ENCODE results near the gene RNF19B.

RNF19B gene

DNA sequence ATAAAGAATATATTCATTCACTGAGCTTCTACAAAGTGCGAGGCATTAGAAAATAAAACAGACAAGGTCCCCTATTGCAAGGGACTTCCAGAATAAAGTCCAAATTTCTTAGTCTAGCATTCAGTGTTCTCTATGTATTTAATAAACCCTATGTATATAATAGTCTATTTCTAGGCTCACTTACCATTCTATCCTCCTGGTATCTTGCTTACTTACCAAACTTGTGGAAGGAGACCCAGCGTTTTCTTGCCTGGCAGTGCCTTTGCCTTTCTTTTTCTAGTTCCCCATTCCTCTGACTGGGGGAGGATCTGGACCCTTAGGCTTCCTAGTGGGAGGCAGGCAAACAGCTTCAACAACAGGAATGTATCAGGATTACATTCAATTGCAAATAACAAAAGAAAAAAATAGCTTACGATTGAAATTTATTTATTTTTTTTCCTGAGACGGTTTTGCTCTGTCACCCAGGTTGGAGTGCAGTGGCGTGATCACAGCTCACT, 690 bp upstream of the RNF19B start:
- DNase-seq = no peak

DNA sequence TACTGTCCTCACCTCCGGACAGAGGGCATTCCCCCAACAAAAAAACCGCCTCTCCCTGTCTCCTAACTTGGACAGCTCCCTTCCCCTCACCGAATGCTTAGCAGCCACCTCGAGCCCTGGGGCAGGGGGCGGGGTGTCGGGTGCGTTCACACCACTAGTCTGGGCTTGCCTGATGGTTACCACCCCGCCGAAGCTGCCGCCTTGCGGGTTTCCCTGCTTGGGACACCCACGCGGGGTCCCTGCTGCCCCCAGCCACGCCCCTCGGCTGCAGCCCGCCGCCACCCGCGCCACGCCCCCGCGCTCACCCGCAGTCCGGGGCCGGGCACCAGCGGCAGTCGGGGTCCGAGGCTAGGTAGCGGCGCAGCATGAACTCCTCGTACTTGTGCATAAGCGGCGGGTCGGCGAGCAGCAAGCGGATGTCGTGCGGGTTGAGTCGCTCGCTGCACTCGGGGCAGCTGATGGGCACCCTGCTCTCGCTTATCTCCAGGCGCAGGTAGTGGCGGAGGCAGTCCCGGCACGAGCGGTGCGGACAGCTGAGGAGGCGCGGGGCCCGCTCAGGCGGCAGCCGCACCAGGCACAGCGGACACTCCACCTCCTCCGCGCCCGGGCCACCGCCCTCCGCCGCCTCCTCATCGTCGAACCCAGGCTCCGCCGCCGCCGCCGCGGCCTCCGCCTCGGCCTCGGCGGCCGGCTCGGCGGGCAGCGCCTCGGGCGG, 706 bp downstream of the RNF19B start:
- DNase-seq = peak; percentile 41 to 46

DNA sequence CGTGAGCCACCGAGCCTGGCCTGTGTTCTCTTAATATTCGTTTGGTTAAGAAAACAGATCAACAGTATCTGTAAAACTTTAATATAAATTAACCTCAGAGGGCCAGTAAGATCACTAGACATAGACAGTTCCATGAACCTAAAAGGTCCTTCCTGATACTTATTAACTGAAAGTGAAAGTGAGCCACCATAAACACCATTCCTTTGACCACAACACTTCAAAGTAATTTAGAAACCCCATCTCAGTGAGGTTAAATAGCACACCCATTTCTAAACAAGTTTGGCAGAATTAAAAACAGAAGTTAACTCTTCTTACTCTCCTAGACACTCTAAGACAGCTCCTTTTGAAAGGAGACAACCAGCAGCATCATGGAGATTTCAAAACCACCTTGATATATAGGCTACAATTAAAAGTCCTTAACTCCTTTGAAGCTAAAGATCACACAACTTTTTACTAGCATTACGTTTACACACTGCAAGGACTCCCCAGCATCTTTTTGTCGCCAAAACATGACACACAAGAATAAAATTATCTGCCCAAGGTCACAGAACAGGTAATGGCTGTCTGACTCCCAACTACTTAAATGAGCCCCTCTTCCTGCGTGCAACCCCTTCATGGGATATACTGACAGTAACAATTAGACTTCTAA, 2.2 kb downstream of the RNF19B start:
- no peak for DNase-seq

DNA sequence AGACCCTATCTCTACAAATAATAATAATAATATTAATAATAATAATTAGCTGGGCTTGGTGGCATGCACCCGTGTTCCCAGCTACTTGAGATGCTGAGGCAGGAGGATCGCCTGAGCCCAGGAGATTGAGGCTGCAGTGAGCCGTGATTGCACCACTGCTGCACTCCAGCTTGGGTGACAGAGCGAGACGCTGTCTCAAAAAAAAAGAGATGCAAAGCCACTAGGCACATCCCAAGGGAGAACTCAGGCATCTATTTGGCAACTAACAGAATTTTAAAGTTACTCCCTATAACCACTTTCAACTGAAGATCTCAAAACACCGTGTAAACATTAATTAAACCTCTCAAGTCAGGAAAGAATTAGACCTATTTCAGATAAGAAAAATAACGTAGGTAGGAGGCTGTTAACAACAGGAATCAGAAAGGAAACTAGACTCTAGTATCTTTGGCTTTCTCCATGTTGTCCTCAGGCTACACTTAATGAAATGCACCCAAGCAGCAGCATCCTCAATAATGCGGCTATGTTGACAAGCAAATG, 3.7 kb downstream of the RNF19B start:
- no peak for DNase-seq

DNA sequence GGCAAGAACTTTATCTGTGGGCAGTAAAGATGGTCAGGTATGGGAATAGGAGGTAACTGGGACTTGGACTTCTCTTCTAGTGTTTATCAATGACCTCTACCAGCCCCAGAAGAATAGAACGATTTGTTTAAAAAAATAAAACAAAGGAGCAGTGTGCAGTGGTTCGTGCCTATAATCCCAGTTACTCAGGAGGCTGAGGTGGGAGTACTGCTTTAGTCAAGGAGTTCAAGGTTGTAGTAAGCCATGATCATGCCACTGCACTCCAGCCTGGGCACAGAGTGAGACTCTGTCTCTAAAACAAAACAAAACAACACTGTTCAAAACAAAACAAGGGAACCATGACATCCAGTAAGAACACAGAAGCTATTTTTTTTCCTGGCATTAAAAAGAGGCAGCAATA, 4.3 kb downstream of the RNF19B start:
- DNase-seq = no peak

DNA sequence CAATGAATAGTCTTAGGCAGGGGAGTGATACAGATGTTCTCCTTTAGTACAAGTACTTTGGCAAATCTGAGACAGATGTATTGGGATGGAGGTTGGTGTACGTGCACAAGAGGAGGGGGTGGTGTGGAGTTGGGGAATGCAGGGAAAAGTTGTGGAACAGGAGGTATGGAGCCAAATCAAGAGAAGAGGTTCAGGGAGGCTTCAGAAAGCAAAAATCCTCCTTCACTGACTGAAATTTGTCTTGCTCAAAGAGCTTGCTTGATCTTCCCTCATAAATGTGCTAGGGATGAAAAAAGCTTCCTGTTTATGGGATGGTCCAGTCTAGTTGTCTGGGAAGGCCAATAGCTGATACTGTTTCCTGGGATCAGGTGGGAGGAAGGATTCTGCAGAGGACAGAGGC, 5.8 kb downstream of the RNF19B start:
- DNase-seq = no peak

DNA sequence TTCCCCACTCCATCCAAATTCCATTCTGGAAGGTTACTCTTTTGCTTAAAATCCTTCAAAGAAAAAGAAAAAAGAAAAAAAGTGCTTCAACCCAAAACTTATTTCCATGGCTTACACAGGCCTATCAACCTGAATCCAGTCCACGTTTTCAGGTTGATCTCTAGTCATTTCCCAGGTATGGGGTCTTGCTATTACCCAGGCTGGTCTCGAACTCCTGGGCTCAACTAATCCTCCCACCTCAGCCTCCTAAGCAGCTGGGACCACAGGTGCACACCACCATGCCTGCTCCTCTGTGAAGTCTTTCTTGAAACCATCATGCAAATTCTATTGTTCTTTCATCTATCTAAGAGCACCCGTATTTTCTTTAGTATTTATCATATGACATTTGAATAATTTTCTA, 7.6 kb downstream of the RNF19B start:
- DNase-seq = no peak

DNA sequence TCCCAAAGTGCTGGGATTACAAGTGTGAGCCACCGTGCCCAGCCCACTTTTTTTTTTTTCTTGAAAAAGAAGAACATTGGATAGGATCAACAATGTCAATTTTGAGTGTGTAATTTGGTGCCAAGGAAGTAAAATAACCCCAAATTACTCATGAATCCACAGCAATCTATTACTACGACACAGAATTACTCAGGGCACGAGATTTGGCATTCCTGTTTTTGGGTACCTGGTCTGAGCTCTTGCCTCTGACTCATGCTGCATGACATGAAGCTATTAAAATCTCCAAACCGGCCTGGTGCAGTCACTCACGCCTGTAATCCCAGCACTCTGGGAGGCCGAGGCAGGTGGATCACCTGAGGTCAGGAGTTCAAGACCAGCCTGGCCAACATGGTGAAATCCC, 10.4 kb downstream of the RNF19B start:
- DNase-seq = no peak

DNA sequence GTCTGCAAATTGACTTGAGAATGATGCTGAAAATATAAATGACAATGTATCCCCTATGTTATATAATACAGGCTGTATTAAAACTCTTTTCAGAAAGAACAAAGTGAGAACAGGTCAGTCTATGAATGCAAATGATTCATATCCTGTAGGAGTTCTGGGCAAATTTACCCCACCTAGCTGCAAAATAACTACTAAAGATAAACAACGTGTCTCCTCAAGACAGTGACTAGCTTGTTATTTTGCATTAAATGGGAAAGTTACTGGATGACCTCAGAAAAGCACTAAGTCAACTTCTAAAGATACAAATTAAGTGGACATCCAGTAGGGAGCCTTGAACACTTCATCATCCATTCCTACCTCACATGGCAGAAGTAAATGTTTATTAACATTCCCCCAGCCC, 11.1 kb downstream of the RNF19B start:
- DNase-seq = no peak

DNA sequence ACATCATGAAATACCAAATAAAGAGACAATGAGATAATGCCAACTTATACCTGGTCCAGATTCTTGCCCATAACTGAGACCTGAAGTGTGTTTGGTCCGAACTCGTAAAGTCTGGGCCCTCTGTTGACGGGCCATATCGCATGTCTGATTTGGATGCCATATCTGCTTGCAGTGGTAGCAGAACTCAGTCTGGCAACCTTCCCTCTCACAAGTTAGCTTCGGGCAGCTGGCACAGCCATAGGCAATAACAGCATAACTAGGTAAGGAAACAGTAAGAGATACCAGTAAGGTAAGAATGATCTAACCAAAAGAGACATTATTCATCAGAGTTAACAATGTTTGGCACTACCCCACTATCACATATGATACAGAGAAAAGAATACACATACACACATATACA, 15.1 kb downstream of the RNF19B start:
- no peak for DNase-seq

DNA sequence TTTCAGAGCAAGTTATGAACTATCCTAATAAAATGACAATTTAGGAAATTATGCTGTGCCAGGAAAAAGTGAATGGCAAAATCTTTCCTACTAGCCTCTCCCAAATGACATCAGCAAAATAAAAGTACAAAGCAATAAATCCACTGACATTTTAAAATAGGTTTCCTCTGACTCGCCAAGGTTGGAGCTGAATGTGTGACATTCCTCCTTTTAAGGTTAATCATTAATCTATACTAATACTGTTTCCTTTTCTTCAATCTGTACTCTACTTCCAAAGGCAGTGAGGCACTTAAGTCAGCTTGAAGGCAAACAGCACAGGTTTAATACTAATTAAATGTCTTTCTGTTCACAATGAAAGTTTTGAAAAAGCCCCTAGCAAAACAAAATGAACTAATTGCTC, 15.7 kb downstream of the RNF19B start:
- DNase-seq = no peak

DNA sequence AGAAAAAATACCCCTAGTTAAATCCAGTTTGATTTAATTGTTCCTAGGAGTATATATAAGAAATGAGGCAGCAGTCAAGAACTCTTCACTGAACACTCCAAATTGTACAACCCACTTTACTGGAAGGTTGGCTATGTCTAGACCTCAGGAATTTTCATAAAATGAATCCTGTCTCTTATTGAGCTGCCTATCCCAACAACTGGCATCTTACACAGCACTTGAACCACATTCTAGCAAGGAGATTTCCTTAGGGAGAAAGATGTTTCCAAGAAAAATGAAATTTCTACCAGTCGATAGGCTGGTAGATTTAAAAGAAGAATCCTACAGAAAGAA, 16.3 kb downstream of the RNF19B start:
- DNase-seq = no peak

DNA sequence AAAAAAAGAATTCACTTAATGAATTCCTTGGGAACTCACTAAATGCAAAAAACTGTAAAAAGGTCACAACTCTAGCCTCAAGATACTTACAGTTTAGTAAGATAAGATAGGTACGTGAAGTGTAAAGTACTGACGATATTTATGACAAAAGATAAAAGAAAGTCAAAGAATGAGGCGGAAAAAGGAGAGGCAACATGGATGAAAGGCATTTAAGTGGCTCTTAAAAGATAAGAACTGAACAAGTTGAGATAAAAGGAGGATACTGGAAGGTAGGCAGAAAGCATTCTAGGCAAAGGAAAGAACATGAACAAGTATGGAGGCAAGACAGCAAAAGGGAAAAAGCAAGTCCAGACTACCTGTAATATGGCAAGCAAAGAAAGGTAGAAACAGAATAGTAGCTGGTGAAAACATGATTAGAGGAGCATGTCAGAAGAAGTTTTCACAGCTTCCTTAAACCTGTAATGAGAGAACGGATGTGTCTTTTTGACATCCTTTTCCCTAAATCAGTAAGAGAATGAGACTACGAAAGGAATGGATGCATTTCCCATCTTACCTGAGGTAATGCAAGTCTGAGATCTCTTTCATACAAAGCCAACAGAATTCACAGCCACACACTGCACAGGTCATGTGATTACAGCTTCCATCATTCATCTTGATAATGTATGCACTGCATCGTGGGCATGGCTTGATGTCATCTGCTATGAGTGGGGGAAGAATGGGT, 16.8 kb downstream of the RNF19B start:
- DNase-seq = no peak

DNA sequence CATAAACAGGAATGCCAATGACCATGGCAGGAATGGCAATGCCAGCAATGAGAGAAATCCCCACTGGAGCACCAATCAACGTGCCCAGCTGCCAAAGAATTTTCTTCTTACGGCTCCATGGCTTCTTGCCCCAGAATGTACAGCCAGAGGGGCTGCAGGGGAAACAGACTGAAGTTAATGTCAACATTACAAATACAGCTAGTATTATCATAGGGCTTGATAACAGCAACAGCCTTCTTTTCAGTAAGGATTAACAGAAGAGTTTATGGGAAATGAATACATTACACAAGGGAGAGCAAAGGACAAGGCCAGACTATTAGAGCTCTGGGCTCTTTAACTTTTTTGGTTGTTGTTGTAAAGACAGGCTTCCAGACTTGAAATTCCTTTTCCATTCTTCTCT, 18.2 kb downstream of the RNF19B start:
- DNase-seq = no peak

DNA sequence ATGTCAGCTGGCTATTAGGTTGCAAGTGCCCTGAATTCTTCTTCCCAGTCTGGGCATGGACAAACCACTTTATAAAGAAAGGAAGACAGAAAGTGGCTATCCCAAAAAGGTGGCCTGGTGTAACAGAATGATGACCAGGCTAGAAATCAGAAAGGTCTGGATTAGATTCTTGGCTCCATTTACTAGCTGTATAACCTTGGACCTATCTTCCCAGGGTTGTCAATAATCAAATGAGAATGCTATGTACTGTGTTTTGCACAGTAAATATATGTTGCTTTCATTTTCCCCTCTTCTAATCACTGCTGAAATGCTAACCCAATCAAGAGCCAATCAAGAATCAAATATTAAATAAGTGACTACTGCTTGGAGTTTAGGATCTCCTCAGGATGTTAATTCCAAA, 20.4 kb downstream of the RNF19B start:
- no peak for DNase-seq

DNA sequence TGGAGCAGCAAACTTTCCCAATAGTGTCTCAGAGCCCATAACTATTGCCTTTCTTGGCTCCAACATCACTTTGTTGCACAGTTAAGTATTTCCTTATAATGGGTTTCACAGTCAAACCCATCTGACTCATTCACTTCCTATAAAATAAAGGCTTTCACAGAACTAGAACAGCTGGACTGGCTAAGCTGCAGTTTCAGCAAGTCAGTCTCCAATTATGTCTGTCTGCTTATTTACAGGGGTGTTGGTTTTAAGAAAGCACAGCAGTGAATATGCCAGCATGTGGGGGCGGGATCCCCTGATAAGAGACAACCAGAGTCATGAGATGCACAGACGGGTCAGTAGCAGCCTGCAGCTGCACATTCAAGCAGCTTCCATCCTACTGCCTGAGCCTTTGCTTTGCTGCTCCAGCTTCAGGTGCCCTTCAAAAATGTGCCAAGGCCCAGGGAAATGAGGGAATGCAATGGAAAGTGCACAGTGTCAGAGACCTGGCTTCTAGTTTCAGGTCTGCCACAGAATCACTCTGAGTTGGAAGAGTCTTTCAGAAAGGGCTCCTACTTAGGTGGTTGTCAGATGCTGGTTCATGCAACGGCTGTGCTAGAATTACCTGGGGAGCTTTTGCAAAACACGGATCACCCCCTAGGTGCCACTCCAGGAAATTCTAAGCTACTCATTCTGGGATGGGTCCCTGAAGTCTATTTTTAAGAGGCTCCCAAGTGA, 24.8 kb downstream of the RNF19B start:
- DNase-seq = no peak

DNA sequence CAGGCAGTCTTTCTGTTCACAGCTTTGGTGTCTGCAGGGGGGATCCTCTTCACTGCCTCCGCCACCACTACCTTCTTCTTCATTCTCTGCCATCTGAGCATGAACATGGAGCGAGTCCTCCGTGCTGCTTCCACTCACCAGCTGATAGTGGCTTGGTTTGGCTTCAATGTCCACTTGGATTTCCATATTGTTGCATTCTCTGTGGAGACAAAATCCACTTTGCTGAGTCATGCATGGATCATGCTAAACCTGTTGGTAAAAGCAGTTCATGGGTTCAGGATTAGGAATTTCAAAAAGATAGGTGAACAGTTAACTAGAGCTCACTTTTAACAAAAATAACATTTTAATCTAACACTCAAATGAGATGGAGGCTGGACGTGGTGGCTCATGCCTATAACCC, 27.5 kb downstream of the RNF19B start:
- DNase-seq = no peak

DNA sequence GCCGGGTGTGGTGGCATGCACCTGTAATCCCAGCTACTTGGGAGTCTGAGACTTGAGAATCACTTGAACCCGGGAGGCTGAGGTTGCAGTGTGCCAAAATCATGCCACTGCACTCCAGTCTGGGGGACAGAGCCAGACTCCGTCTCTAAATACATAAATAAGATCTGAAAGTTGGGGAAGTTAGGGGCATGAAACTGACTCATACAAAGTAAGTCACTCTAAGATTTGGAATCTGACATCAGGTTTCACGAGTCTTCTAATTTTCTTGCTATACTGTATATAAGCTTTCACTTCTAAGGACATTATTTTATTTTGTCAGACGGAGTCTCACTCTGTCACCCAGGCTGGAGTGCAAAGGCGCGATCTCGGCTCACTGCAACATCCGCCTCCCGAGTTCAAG, 30.1 kb downstream of the RNF19B start:
- no peak for DNase-seq

DNA sequence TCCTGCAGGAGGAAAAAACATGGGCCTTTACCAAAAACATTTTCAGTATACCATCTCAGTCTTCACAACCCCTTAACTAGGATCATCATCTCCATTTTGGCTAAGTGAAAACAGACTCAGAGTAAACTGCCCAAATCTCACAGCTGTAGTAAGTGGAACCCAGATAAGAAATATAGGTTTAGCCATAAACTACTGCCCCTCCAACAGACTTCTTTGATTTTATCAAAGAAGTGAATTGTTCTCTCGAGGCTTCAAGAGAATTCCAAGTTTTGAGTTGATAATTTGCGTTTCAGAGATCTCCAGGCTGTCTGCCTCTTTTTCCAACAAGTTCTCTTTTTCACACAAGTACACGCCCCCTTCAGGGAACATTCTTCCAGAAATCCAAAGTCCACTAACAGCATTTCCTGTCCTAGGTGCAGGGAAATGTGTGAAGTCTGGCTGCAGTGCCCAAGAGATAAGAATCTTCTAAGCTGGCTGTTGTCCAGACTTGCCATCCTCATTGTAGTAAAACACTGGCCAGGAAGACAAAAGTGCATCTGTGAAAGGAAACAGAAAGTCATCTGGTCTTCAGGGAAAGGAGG, 30.8 kb downstream of the RNF19B start:
- no peak for DNase-seq

DNA sequence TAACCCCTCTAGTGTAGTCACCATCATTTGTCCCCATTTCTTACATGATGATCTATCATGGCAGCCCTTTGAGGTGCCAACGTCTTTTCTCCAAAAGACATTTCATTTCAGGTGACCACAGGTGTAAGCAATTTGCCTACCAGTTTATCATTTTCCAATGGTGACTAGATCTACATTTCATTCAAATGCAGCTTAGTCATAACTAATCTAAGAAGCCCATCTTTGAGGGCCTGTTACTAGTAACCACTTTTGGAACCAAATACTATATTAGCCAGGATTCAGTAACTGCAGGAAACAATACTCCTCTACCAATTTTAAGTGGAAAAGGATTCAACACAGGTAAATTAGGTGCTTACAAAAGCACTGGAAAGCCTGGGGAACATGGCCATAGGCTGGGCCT, 32.8 kb downstream of the RNF19B start:
- DNase-seq = no peak

DNA sequence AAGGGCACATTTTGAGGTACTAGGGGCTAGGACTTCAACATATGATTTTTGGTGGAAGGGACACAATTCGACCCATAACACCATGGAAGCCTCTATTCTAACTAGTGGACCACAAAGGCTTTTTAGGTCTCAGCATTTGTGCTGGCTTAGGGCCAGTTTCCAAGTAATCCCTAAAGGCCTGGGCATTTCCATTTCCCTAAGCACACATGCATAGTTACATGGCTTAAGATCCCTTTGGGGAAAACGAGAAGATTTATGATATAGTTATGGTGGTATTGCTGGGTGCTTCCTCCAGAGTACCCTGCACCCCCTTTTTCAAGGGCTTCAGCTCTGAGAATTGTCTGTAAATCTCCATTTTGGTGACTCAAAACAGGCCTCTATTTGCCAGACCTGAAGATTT, 35.2 kb downstream of the RNF19B start:
- DNase-seq = no peak

DNA sequence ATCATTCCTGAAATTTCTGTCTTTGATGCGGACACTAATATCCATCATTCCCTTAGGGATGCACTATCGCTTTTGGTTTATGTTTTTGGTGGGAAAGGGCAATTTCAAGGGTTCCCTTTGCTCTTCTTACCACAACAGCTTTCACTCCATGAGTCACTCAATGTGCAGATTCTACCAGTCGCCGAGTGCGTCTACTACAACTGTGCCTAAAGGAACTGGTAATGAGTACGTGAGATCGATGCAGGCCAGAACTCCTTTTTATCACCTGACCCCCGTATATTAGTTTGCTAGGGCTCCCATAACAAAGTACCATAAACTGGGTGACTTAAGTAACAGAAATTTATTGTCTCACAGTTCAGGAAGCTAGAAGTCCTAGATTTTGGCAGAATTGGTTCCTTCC, 35.9 kb downstream of the RNF19B start:
- no peak for DNase-seq

DNA sequence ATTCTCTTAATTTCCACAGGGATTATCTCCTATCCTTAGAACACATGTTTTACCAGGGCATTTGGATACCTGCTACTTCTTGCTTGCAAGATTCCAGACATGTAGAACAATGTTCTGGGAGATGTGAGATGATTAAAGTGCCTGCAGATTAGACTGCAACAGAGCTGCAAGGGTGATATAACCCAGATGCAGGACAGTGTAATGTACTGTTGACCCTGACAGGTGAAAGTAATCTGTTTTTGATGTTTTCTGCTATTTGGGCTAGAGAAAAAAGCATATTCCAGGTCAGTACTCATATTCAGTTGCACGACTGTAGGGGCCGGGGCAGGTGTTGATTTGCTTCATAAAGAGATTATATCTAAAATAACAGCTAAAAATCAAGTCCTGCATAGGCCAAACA, 36.3 kb downstream of the RNF19B start:
- DNase-seq = no peak
